Cardiac fibroblast (primary cell): ENCODE measurements around the gene PHF14.

ENCODE experiments used
- DNase-seq, 2 donors: peaks; one replicate each; pipeline versions ENCODE4 v3.0.0 to v3.0.0-alpha.2; 2010; ENCODE audit warnings: low read depth in 2 of 2
- H3K4me3 ChIP-seq, 2 donors: replicated peaks in 1 of 2; 1 replicate in 1 of 2; 2 replicates in 1 of 2; pipeline ENCODE4 v1.5.1; 2011; ENCODE audit warnings: low read depth in 2 of 2, low read length in 2 of 2, mild to moderate bottlenecking in 2 of 2, moderate library complexity in 1 of 2
- CTCF ChIP-seq: IDR thresholded peaks from one replicate; pipeline ENCODE4 v1.5.1; 2011; ENCODE audit warnings: low read depth, mild to moderate bottlenecking, low read length, inconsistent platforms

The PHF14 gene

GRCh38 chr7:11078247-11078834 is 104.7 kb downstream of the PHF14 start:
- H3K4me3 ChIP-seq = no peak overlapping the region
- no peak for TF ChIP-seq CTCF
- no peak for DNase-seq

- TF ChIP-seq CTCF = no peak
- no peak overlapping the region for H3K4me3 ChIP-seq
- no peak for DNase-seq
Observed at GRCh38 chr7:11079907-11080306, 106.2 kb downstream of the PHF14 start.

GRCh38 chr7:11082121-11082520 is 108.4 kb downstream of the PHF14 start:
- H3K4me3 ChIP-seq = no peak overlapping the region
- no peak for TF ChIP-seq CTCF
- DNase-seq = no peak

GRCh38 chr7:11082552-11083213 is 109.0 kb downstream of the PHF14 start:
- TF ChIP-seq CTCF = no peak
- peak; percentile 2 to 6 for DNase-seq
- H3K4me3 ChIP-seq = no peak overlapping the region

- no peak for DNase-seq
- H3K4me3 ChIP-seq = no peak overlapping the region
- TF ChIP-seq CTCF = no peak
Observed at GRCh38 chr7:11083214-11083568, 109.5 kb downstream of the PHF14 start.

- no peak for DNase-seq
- H3K4me3 ChIP-seq = no peak overlapping the region
- TF ChIP-seq CTCF = no peak
Observed at GRCh38 chr7:11104578-11104977, 130.9 kb downstream of the PHF14 start.

GRCh38 chr7:11109659-11110058 is 136.0 kb downstream of the PHF14 start:
- no peak for TF ChIP-seq CTCF
- H3K4me3 ChIP-seq = no peak overlapping the region
- DNase-seq = no peak
